Calu3 (cell line): Measurements from ENCODE around the gene SLIT1. TPM values are rescaled to one million over a fixed set of nuclear protein-coding genes. Genes with fewer than 3 reads are reported as not detected.
A peak's percentile ranks its signal among the peaks of the same experiment; 100 is the strongest.

Experiments used
- BruUV-seq: library from RNA; stranded (reverse); fragments of 400-500 nt; replicated peaks from 2 replicates; lab custom pipeline; 2021; lab: Mats Ljungman, UMichigan
- CTCF ChIA-PET: fragments of 300-600 bp; sonication (Branson Sonifier 250); formaldehyde crosslinking; loops from one replicate; lab custom pipeline; 2022; ENCODE audit warnings: antibody characterized with exemption; lab: Charles Lee
- DNase-seq: peaks from one replicate; pipeline ENCODE4 v3.0.0; 2022
- H3K27ac Mint-ChIP-seq: one replicate; pipeline ENCODE4 v1.8.0; 2022; ENCODE audit warnings: mixed read lengths; ENCODE audit not compliant: unreplicated experiment
- H3K27me3 Mint-ChIP-seq: one replicate; pipeline ENCODE4 v1.8.0; 2022; ENCODE audit warnings: mixed read lengths; ENCODE audit not compliant: unreplicated experiment
- H3K36me3 Mint-ChIP-seq: one replicate; pipeline ENCODE4 v1.8.0; 2022; ENCODE audit warnings: mild to moderate bottlenecking, moderate library complexity, mixed read lengths; ENCODE audit not compliant: insufficient read depth, unreplicated experiment
- H3K4me1 Mint-ChIP-seq: one replicate; pipeline ENCODE4 v1.8.0; 2022; ENCODE audit warnings: mild to moderate bottlenecking, low read depth, mixed read lengths; ENCODE audit not compliant: unreplicated experiment
- H3K4me3 Mint-ChIP-seq: one replicate; pipeline ENCODE4 v1.8.0; 2022; ENCODE audit warnings: mild to moderate bottlenecking, low read depth, moderate library complexity, mixed read lengths; ENCODE audit not compliant: unreplicated experiment
- H3K9me3 Mint-ChIP-seq: one replicate; pipeline ENCODE4 v1.8.0; 2022; ENCODE audit warnings: low read depth, mixed read lengths; ENCODE audit not compliant: unreplicated experiment
- CTCF ChIP-seq: fragments of 200-600 bp; IDR thresholded peaks from one replicate; pipeline ENCODE4 v1.8.0; 2022; ENCODE audit warnings: antibody characterized with exemption; ENCODE audit not compliant: unreplicated experiment
- intact Hi-C: fragments of 100-400 bp; cut with micrococcal nuclease; formaldehyde crosslinking; loops from one replicate; pipeline ENCODE4 v1.10.0; 2022; ENCODE audit not compliant: unreplicated experiment
- total RNA-seq: library from RNA; stranded (reverse); gene quantifications from 2 replicates; pipeline ENCODE4 v1.2.3, GENCODE V29; 2022

Gene SLIT1
- total RNA-seq, 1 experiment from 2014 or later: not detected

GRCh38 chr10:97074256-97075145 lies 111.3 kb downstream of the SLIT1 start:
- BruUV-seq: no TSS peak

GRCh38 chr10:97072851-97073665 lies 112.7 kb downstream of the SLIT1 start:
- intact Hi-C loops: loop anchor here (2.0 to 5.0 kb wide), 2 partner anchors 44 to 138 kb away; no protein-coding TSS in a partner anchor
- Mint-ChIP-seq H3K4me1 (peaks cover 7% of the 10 kb centered on the region), H3K4me3 (no peak overlapping the region), H3K27ac (no peak overlapping the region), H3K9me3 (peaks cover 3% of the 10 kb centered on the region), H3K27me3 (peaks cover 83% of the 10 kb centered on the region), H3K36me3 (no peaks in the 10 kb centered on the region)
- no TSS peak for BruUV-seq
- CTCF ChIA-PET: interaction anchor here (0.6 to 2.6 kb wide), 13 partner anchors 8 to 137 kb away, joined by 3 to 19 read pairs (median 4); no protein-coding TSS in a partner anchor
- DNase-seq: peak; percentile 79
- TF ChIP-seq CTCF: peak; percentile 55

More at GRCh38 chr10:97074256-97075145, 111.3 kb downstream of the SLIT1 start:
- H3K36me3 Mint-ChIP-seq: no peaks in the 10 kb centered on the region
- no peak overlapping the region for H3K27ac Mint-ChIP-seq
- no peaks in the 10 kb centered on the region for H3K9me3 Mint-ChIP-seq
- TF ChIP-seq CTCF: no peak
- peaks cover 83% of the 10 kb centered on the region for H3K27me3 Mint-ChIP-seq
- CTCF ChIA-PET: interaction anchor here (0.6 kb wide), 1 partner anchor 605 kb away, joined by 5 read pairs; no protein-coding TSS in a partner anchor
- peaks cover 2% of the 10 kb centered on the region for H3K4me1 Mint-ChIP-seq
- no peak for DNase-seq
- intact Hi-C loops: loop anchor here (5.0 kb wide), 1 partner anchor 43 kb away; no protein-coding TSS in a partner anchor
- H3K4me3 Mint-ChIP-seq: no peak overlapping the region

- no TSS peak for BruUV-seq
- Mint-ChIP-seq H3K27me3 (peaks cover 71% of the 10 kb centered on the region), H3K4me3 (no peak overlapping the region), H3K36me3 (no peaks in the 10 kb centered on the region), H3K27ac (no peak overlapping the region), H3K4me1 (peaks cover 7% of the 10 kb centered on the region), H3K9me3 (peaks cover 3% of the 10 kb centered on the region)
- CTCF ChIA-PET: interaction anchor here (2.3 to 2.6 kb wide), 2 partner anchors 34 to 139 kb away, joined by 16 to 19 read pairs; no protein-coding TSS in a partner anchor
- no peak for TF ChIP-seq CTCF
- intact Hi-C loops: loop anchor here (5.0 kb wide), 1 partner anchor 46 kb away; no protein-coding TSS in a partner anchor
- DNase-seq: no peak
Observed at GRCh38 chr10:97071496-97071895, 114.3 kb downstream of the SLIT1 start.
